GM23338 (cell line): ENCODE data around the gene ANKS1B. TPM values are rescaled to one million over a fixed set of nuclear protein-coding genes. Genes with fewer than 3 reads are reported as not detected.

Source experiments
- ATAC-seq: fragments of 200-7000 bp; cut with Tn5 transposase; 3 replicates; pipeline ENCODE4 v1.9.1; 2020
- DNase-seq: peaks from one replicate; pipeline ENCODE4 v3.0.0-alpha.2; 2015; ENCODE audit warnings: low spot score
- H2AFZ ChIP-seq: fragments of 200-600 bp; sonication (generic); 2 replicates; pipeline ENCODE4 v1.8.0; 2016; ENCODE audit warnings: antibody characterized with exemption, mild to moderate bottlenecking, moderate library complexity
- H3F3A ChIP-seq: fragments of 200-600 bp; sonication (generic); replicated peaks from 2 replicates; pipeline ENCODE4 v1.8.0; 2017; ENCODE audit warnings: antibody characterized with exemption, mixed run types, low read depth
- H3K27ac ChIP-seq: fragments of 200-600 bp; sonication (generic); 2 replicates; pipeline ENCODE4 v1.6.1; 2016; ENCODE audit warnings: low read depth
- H3K27me3 ChIP-seq: fragments of 200-600 bp; sonication (generic); 2 replicates; pipeline ENCODE4 v1.8.0; 2016; ENCODE audit warnings: mild to moderate bottlenecking, mixed run types, moderate library complexity; ENCODE audit not compliant: insufficient read depth
- H3K36me3 ChIP-seq: fragments of 200-600 bp; sonication (generic); 2 replicates; pipeline ENCODE4 v1.8.0; 2016; ENCODE audit warnings: mild to moderate bottlenecking; ENCODE audit not compliant: insufficient read depth
- H3K4me1 ChIP-seq: fragments of 200-600 bp; sonication (generic); 2 replicates; pipeline ENCODE4 v1.8.0; 2016; ENCODE audit warnings: mild to moderate bottlenecking, moderate library complexity; ENCODE audit not compliant: insufficient read depth
- H3K4me2 ChIP-seq: fragments of 200-600 bp; sonication (generic); 2 replicates; pipeline ENCODE4 v1.7.1; 2017; ENCODE audit warnings: mixed run types
- H3K4me3 ChIP-seq: fragments of 200-600 bp; sonication (generic); 2 replicates; pipeline ENCODE4 v1.6.1; 2016; ENCODE audit warnings: mixed run types
- H3K79me2 ChIP-seq: fragments of 200-600 bp; sonication (generic); replicated peaks from 2 replicates; pipeline ENCODE4 v1.8.0; 2017; ENCODE audit warnings: mild to moderate bottlenecking; ENCODE audit not compliant: insufficient read depth
- H3K9me2 ChIP-seq: fragments of 200-600 bp; sonication (generic); 2 replicates; pipeline ENCODE4 v1.8.0; 2017; ENCODE audit not compliant: insufficient read depth
- H4K20me1 ChIP-seq: fragments of 200-600 bp; sonication (generic); replicated peaks from 2 replicates; pipeline ENCODE4 v1.8.0; 2017; ENCODE audit warnings: mild to moderate bottlenecking; ENCODE audit not compliant: insufficient read depth
- H3K27ac Mint-ChIP-seq: 2 replicates; pipeline ENCODE4 v1.8.0; 2020; ENCODE audit warnings: inconsistent platforms, mild to moderate bottlenecking, moderate library complexity, mixed read lengths
- H3K27me3 Mint-ChIP-seq: 3 replicates; pipeline ENCODE4 v1.8.0; 2022; ENCODE audit warnings: low read depth, mild to moderate bottlenecking, moderate library complexity, mixed read lengths, inconsistent platforms; ENCODE audit not compliant: insufficient read depth, poor library complexity
- H3K36me3 Mint-ChIP-seq: 3 replicates; pipeline ENCODE4 v1.8.0; 2021; ENCODE audit warnings: low read depth, mild to moderate bottlenecking, inconsistent platforms, moderate library complexity, mixed read lengths
- H3K4me1 Mint-ChIP-seq: 3 replicates; pipeline ENCODE4 v1.8.0; 2020; ENCODE audit warnings: mild to moderate bottlenecking, inconsistent platforms, mixed read lengths
- H3K4me3 Mint-ChIP-seq: 3 replicates; pipeline ENCODE4 v1.8.0; 2021; ENCODE audit warnings: moderate library complexity, mild to moderate bottlenecking, inconsistent platforms, mixed read lengths
- H3K9me3 Mint-ChIP-seq: 3 replicates; pipeline ENCODE4 v1.8.0; 2020; ENCODE audit warnings: moderate library complexity, mild to moderate bottlenecking, inconsistent platforms, mixed read lengths
- CREB1 ChIP-seq: fragments of 250-450 bp; sonication (Bioruptor Pico); IDR thresholded peaks from 2 replicates; pipeline ENCODE4 v1.5.0; 2020; ENCODE audit warnings: low read depth, mild to moderate bottlenecking, moderate library complexity
- CTCF ChIP-seq, 2 experiments: fragments of 200-600 bp in 1 of 2; sonication (generic) in 1 of 2; conservative IDR thresholded peaks; 2 replicates each; pipeline versions ENCODE4 v1.5.1 to v1.6.1; 2016 to 2017; ENCODE audit warnings: antibody characterized with exemption in 2 of 2, low read depth in 2 of 2, mild to moderate bottlenecking in 2 of 2, moderate library complexity in 1 of 2
- ETS1 ChIP-seq: IDR thresholded peaks from 2 replicates; pipeline ENCODE4 v1.6.1; 2016; ENCODE audit warnings: antibody characterized with exemption
- EZH2 ChIP-seq: fragments of 200-600 bp; sonication (generic); IDR thresholded peaks from one replicate; pipeline ENCODE4 v1.8.0; 2017; ENCODE audit warnings: antibody characterized with exemption, mild to moderate bottlenecking, low read depth; ENCODE audit not compliant: unreplicated experiment
- EZH2phosphoT487 ChIP-seq: fragments of 200-600 bp; sonication (generic); IDR thresholded peaks from one replicate; pipeline ENCODE4 v1.8.1; 2018; ENCODE audit warnings: antibody characterized with exemption; ENCODE audit not compliant: unreplicated experiment
- JUNB ChIP-seq: IDR thresholded peaks from one replicate; pipeline ENCODE4 v1.6.1; 2016; ENCODE audit warnings: antibody characterized with exemption; ENCODE audit not compliant: unreplicated experiment
- NANOG ChIP-seq: IDR thresholded peaks from 2 replicates; pipeline ENCODE4 v1.6.1; 2016; ENCODE audit warnings: antibody characterized with exemption, borderline replicate concordance
- POLR2AphosphoS5 ChIP-seq: IDR thresholded peaks from 2 replicates; pipeline ENCODE4 v1.6.1; 2016; ENCODE audit warnings: antibody characterized with exemption, low read depth
- REST ChIP-seq: IDR thresholded peaks from one replicate; pipeline ENCODE4 v1.6.1; 2018; ENCODE audit warnings: antibody characterized with exemption; ENCODE audit not compliant: unreplicated experiment
- STAT1 ChIP-seq: IDR thresholded peaks from one replicate; pipeline ENCODE4 v1.6.1; 2016; ENCODE audit warnings: antibody characterized with exemption; ENCODE audit not compliant: unreplicated experiment
- ZNF114 ChIP-seq: fragments of 250-450 bp; sonication (Bioruptor Pico); IDR thresholded peaks from 2 replicates; pipeline ENCODE4 v1.5.0; 2020; ENCODE audit warnings: mild to moderate bottlenecking, moderate library complexity
- ZNF331 ChIP-seq: fragments of 250-450 bp; sonication (Bioruptor Pico); IDR thresholded peaks from 2 replicates; pipeline ENCODE4 v1.5.0; 2020; ENCODE audit warnings: low read depth, mild to moderate bottlenecking, moderate library complexity
- ZNF462 ChIP-seq: fragments of 250-450 bp; sonication (Bioruptor Pico); IDR thresholded peaks from 2 replicates; pipeline ENCODE4 v1.5.0; 2020; ENCODE audit warnings: mild to moderate bottlenecking, moderate library complexity
- polyA plus RNA-seq: library from polyadenylated mRNA; unstranded; fragments of >200 nt; fragmentation: Nextera tagmentation; extraction: Ambion mirVana; gene quantifications from 2 replicates; pipeline ENCODE4 v1.2.1, GENCODE V29; 2016
- total RNA-seq: library from RNA; depleted of rRNA; stranded (reverse); fragments of >200 nt; shearing (Covaris generic); gene quantifications from 2 replicates; pipeline ENCODE4 v1.2.3, GENCODE V29; 2014

Gene ANKS1B
- total and polyA plus RNA-seq, 2 experiments from 2014 or later: 4.3 to 5.8 TPM

- Histone ChIP-seq H3K4me2 (no peak overlapping the region), H3K4me1 (no peaks in the 10 kb centered on the region), H3K36me3 (no peaks in the 10 kb centered on the region), H3K4me3 (no peak overlapping the region), H4K20me1 (no peaks in the 10 kb centered on the region), H2AFZ (no peak overlapping the region), H3K27me3 (no peaks in the 10 kb centered on the region), H3K27ac (no peak overlapping the region), H3K9me2 (no peaks in the 10 kb centered on the region), H3K79me2 (no peaks in the 10 kb centered on the region), H3F3A (no peaks in the 10 kb centered on the region)
- no peak for TF ChIP-seq EZH2phosphoT487
- no peak for TF ChIP-seq CREB1
- no peak for TF ChIP-seq POLR2AphosphoS5
- TF ChIP-seq ZNF331 (CRISPR knock-in tag): no peak
- no peak for TF ChIP-seq JUNB
- no peak for TF ChIP-seq STAT1
- TF ChIP-seq ZNF462 (CRISPR knock-in tag): no peak
- no peak for TF ChIP-seq REST
- no peak for TF ChIP-seq CTCF (conservative IDR thresholded peaks at IDR 0.05; ENCODE audit: low read depth in 2 of 2)
- no peak for TF ChIP-seq EZH2
- TF ChIP-seq ZNF114 (CRISPR knock-in tag): no peak
- TF ChIP-seq ETS1: no peak
- no peak for TF ChIP-seq NANOG
- H3K4me3 Mint-ChIP-seq: no peak overlapping the region
- H3K27me3 Mint-ChIP-seq: peaks cover 1% of the 10 kb centered on the region
- ATAC-seq (no peak), DNase-seq (no peak)
- H3K36me3 Mint-ChIP-seq: no peaks in the 10 kb centered on the region
- no peaks in the 10 kb centered on the region for H3K9me3 Mint-ChIP-seq
- H3K4me1 Mint-ChIP-seq: no peaks in the 10 kb centered on the region
- H3K27ac Mint-ChIP-seq: no peak overlapping the region
Observed at GRCh38 chr12:99960311-99960710, 24.4 kb downstream of the ANKS1B start.
